ENCODE results near the gene NISCH.
A peak's percentile ranks its signal among the peaks of the same experiment; 100 is the strongest.

The NISCH gene

GRCh38 chr3:52481819-52482521 is 26.6 kb downstream of the NISCH start:
- Mint-ChIP-seq H3K9me3 (no peaks in the 10 kb centered on the region), H3K4me1 (peaks cover 27% of the 10 kb centered on the region), H3K27ac (peak overlapping the region in 1 of 3 experiments; percentile 27), H3K4me3 (no peak overlapping the region), H3K36me3 (ENCODE audit: low read depth) (peaks cover 58% of the 10 kb centered on the region), H3K27me3 (ENCODE audit: low read depth) (no peaks in the 10 kb centered on the region)
- TF ChIP-seq, protein P1, sequence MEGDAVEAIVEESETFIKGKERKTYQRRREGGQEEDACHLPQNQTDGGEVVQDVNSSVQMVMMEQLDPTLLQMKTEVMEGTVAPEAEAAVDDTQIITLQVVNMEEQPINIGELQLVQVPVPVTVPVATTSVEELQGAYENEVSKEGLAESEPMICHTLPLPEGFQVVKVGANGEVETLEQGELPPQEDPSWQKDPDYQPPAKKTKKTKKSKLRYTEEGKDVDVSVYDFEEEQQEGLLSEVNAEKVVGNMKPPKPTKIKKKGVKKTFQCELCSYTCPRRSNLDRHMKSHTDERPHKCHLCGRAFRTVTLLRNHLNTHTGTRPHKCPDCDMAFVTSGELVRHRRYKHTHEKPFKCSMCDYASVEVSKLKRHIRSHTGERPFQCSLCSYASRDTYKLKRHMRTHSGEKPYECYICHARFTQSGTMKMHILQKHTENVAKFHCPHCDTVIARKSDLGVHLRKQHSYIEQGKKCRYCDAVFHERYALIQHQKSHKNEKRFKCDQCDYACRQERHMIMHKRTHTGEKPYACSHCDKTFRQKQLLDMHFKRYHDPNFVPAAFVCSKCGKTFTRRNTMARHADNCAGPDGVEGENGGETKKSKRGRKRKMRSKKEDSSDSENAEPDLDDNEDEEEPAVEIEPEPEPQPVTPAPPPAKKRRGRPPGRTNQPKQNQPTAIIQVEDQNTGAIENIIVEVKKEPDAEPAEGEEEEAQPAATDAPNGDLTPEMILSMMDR (IDR thresholded peaks at IDR 0.05; ENCODE audit: unreplicated experiment in 3 of 3), result peak; percentile 26 to 50 (median 33)

DNA sequence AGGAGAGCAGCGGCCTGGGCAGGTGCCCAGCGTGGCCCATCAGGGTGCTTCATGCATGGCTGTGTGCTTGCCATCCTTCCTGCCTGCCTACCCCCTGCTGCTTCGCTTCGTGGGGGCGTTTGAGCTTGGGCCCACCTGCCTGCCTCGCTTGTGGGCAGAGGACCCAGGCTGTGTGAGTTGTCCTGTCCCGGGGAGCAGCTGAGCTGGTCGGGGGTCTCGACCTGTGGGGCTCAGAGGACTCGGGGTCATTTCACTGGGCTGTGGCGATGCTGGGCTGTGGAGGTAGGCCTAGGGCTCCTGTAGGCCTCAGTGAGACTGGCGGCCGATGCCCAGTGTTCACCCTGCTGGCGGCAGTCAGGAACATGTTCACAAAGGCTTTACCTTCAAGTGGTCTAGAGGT is 27.7 kb downstream of the NISCH start:
- Mint-ChIP-seq H3K4me3 (no peak overlapping the region), H3K27ac (peak overlapping the region; percentile 88 to 94 (median 91)), H3K9me3 (no peaks in the 10 kb centered on the region), H3K4me1 (peaks cover 27% of the 10 kb centered on the region), H3K27me3 (ENCODE audit: low read depth) (no peaks in the 10 kb centered on the region), H3K36me3 (ENCODE audit: low read depth) (peaks cover 54% of the 10 kb centered on the region)
- TF ChIP-seq, protein P1 (IDR thresholded peaks at IDR 0.05; ENCODE audit: unreplicated experiment in 3 of 3), result no peak

- Mint-ChIP-seq H3K4me1 (peaks cover 27% of the 10 kb centered on the region), H3K36me3 (ENCODE audit: low read depth) (peaks cover 49% of the 10 kb centered on the region), H3K27me3 (ENCODE audit: low read depth) (no peaks in the 10 kb centered on the region), H3K27ac (peak overlapping the region; percentile 88 to 94 (median 91)), H3K4me3 (no peak overlapping the region), H3K9me3 (no peaks in the 10 kb centered on the region)
- TF ChIP-seq, protein P1 (IDR thresholded peaks at IDR 0.05; ENCODE audit: unreplicated experiment in 3 of 3), result no peak
Measured at GRCh38 chr3:52483577-52484381, 28.4 kb downstream of the NISCH start.

GRCh38 chr3:52484680-52485461 is 29.5 kb downstream of the NISCH start:
- no peaks in the 10 kb centered on the region for H3K9me3 Mint-ChIP-seq
- peaks cover 27% of the 10 kb centered on the region for H3K4me1 Mint-ChIP-seq
- H3K4me3 Mint-ChIP-seq, result no peak overlapping the region
- H3K27me3 Mint-ChIP-seq (ENCODE audit: low read depth), result no peaks in the 10 kb centered on the region
- TF ChIP-seq, protein P1 (IDR thresholded peaks at IDR 0.05; ENCODE audit: unreplicated experiment in 3 of 3), result no peak
- H3K36me3 Mint-ChIP-seq (ENCODE audit: low read depth), result peaks cover 42% of the 10 kb centered on the region
- peak overlapping the region in 1 of 3 experiments; percentile 91 for H3K27ac Mint-ChIP-seq

DNA sequence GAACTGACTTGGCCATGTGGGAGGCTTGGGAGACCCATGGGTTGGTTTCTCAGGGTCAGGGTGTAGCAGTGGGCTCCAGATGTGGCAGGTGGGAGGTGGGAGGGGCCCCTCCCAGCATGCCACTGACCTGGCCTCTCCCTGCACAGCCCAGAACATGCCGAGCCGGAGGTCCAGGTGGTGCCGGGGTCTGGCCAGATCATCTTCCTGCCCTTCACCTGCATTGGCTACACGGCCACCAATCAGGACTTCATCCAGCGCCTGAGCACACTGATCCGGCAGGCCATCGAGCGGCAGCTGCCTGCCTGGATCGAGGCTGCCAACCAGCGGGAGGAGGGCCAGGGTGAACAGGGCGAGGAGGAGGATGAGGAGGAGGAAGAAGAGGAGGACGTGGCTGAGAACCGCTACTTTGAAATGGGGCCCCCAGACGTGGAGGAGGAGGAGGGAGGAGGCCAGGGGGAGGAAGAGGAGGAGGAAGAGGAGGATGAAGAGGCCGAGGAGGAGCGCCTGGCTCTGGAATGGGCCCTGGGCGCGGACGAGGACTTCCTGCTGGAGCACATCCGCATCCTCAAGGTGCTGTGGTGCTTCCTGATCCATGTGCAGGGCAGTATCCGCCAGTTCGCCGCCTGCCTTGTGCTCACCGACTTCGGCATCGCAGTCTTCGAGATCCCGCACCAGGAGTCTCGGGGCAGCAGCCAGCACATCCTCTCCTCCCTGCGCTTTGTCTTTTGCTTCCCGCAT is 31.8 kb downstream of the NISCH start:
- Mint-ChIP-seq H3K27ac (no peak overlapping the region), H3K4me3 (no peak overlapping the region), H3K36me3 (ENCODE audit: low read depth) (peaks cover 40% of the 10 kb centered on the region), H3K9me3 (no peaks in the 10 kb centered on the region), H3K4me1 (peaks cover 27% of the 10 kb centered on the region), H3K27me3 (ENCODE audit: low read depth) (no peaks in the 10 kb centered on the region)
- TF ChIP-seq, protein P1 (IDR thresholded peaks at IDR 0.05; ENCODE audit: unreplicated experiment in 3 of 3), result no peak

Measured in nephron (organoid).